ENCODE results near the gene OCA2. TPM values are rescaled to one million over a fixed set of nuclear protein-coding genes. Genes with fewer than 3 reads are reported as not detected.

OCA2 gene
- total RNA-seq, 1 donor from 2014 or later = 0.79 TPM

DNA sequence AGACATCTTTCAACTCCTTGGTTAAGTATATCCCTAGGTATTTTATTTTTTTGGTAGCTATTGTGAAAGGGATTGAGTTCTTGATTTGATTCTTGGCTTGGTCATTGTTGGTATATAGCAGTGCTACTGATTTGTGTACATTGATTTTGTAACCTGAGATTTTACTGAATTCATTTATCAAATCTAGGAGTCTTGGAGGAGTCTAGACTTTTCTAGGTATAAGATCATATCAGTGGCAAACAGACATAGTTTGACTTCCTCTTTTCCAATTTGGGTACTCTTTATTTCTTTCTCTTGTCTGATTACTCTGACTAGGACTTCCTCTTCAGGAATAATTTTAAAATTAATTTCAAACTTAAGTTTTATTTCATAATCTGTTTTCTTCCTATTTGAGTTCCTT, 125.2 kb downstream of the OCA2 start:
- no peak for TF ChIP-seq CTCF (IDR thresholded peaks at IDR 0.05; ENCODE audit: unreplicated experiment)
- Mint-ChIP-seq H3K27ac (no peak overlapping the region), H3K27me3 (no peaks in the 10 kb centered on the region), H3K4me1 (ENCODE audit: low read depth) (no peaks in the 10 kb centered on the region), H3K36me3 (ENCODE audit: insufficient read depth) (no peaks in the 10 kb centered on the region), H3K4me3 (ENCODE audit: low read depth) (no peak overlapping the region), H3K9me3 (ENCODE audit: low read depth) (peaks cover 14% of the 10 kb centered on the region)
- no peak for DNase-seq (ENCODE audit: low spot score, unreplicated experiment)

DNA sequence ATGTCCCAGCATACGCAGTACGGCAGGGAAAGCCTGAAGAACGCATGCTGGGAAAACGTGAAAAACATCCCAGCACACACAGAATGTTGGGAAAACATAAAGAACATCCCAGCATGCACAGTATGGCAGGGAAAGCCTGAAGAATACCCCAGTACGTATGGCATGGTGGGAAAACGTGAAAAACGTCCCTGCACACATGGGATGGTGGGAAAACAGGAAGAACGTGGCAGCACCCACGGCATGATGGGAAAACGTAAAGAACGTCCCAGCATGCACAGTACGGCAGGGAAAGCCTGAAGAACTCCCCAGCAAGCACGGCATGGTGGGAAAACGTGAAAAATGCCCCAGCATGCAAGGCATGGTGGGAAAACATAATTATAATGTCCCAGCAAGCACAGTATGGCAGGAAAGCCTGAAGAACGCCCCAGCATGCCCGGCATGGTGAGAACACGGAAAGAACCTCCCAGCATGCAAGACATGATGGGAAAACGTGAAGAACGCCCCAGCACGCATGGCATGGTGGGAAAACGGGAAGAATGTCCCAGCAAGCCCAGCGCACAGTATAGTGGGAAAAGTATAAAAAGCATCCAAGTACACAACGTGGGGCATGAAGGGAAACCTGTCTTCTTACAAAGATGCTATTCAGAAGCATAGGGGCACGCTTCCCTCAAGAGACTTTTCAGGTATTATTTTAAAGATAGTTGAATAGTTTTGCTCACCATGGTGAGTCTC, 128.3 kb downstream of the OCA2 start:
- no peaks in the 10 kb centered on the region for H3K36me3 Mint-ChIP-seq (ENCODE audit: insufficient read depth)
- no peaks in the 10 kb centered on the region for H3K27me3 Mint-ChIP-seq
- no peak for DNase-seq (ENCODE audit: low spot score, unreplicated experiment)
- no peak for TF ChIP-seq CTCF (IDR thresholded peaks at IDR 0.05; ENCODE audit: unreplicated experiment)
- peaks cover 11% of the 10 kb centered on the region for H3K9me3 Mint-ChIP-seq (ENCODE audit: low read depth)
- no peak overlapping the region for H3K4me3 Mint-ChIP-seq (ENCODE audit: low read depth)
- H3K4me1 Mint-ChIP-seq (ENCODE audit: low read depth) = no peaks in the 10 kb centered on the region
- H3K27ac Mint-ChIP-seq = no peak overlapping the region

DNA sequence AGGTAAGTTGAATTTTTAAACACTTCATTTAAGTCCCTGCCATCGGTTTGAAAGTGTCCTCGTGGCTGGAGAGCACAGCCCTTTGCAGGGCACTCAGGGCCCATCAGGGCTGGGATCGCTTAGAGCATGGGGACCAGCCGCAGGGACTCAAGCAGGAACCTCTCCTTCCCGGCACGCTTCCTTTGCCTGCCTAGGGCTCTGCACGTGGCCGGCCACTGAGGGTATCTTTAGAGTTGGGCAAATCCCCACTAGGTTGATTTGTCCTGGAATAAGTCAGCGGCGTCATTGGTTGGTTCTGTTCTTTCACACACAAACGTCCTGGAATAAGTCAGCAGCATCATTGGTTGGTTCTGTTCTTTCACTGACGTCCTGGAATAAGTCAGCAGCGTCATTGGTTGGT, 131.6 kb downstream of the OCA2 start:
- no peaks in the 10 kb centered on the region for H3K27me3 Mint-ChIP-seq
- DNase-seq (ENCODE audit: low spot score, unreplicated experiment) = no peak
- no peaks in the 10 kb centered on the region for H3K4me1 Mint-ChIP-seq (ENCODE audit: low read depth)
- H3K36me3 Mint-ChIP-seq (ENCODE audit: insufficient read depth) = no peaks in the 10 kb centered on the region
- TF ChIP-seq CTCF (IDR thresholded peaks at IDR 0.05; ENCODE audit: unreplicated experiment) = no peak
- peaks cover 6% of the 10 kb centered on the region for H3K9me3 Mint-ChIP-seq (ENCODE audit: low read depth)
- no peak overlapping the region for H3K27ac Mint-ChIP-seq
- H3K4me3 Mint-ChIP-seq (ENCODE audit: low read depth) = no peak overlapping the region

DNA sequence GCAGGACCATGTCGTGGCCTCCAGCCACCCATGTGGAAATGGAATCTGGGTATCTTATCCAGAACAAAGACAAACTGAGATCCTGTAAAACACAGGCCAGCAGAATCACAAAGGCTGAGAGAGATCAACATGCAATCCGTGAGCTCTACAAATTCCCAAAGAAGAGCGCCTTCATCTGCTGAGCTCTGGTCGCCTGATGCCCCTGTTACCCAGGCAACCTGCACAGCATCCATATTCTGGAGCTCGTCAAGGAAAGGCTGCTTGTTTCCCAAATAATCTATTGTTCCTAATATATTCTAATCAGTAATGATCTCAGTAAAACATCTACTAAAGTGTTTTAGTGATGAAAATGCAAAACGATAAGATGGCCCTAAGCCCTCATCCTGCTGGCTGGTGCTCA, 133.6 kb downstream of the OCA2 start:
- no peaks in the 10 kb centered on the region for H3K9me3 Mint-ChIP-seq (ENCODE audit: low read depth)
- H3K27ac Mint-ChIP-seq = no peak overlapping the region
- no peaks in the 10 kb centered on the region for H3K36me3 Mint-ChIP-seq (ENCODE audit: insufficient read depth)
- no peak for TF ChIP-seq CTCF (IDR thresholded peaks at IDR 0.05; ENCODE audit: unreplicated experiment)
- no peak for DNase-seq (ENCODE audit: low spot score, unreplicated experiment)
- H3K27me3 Mint-ChIP-seq = no peaks in the 10 kb centered on the region
- no peak overlapping the region for H3K4me3 Mint-ChIP-seq (ENCODE audit: low read depth)
- no peaks in the 10 kb centered on the region for H3K4me1 Mint-ChIP-seq (ENCODE audit: low read depth)

GRCh38 chr15:27961801-27962200, 137.3 kb downstream of the OCA2 start:
- no peak for TF ChIP-seq CTCF (IDR thresholded peaks at IDR 0.05; ENCODE audit: unreplicated experiment)
- H3K4me3 Mint-ChIP-seq (ENCODE audit: low read depth) = no peak overlapping the region
- no peaks in the 10 kb centered on the region for H3K4me1 Mint-ChIP-seq (ENCODE audit: low read depth)
- DNase-seq (ENCODE audit: low spot score, unreplicated experiment) = no peak
- H3K9me3 Mint-ChIP-seq (ENCODE audit: low read depth) = no peaks in the 10 kb centered on the region
- H3K27me3 Mint-ChIP-seq = no peaks in the 10 kb centered on the region
- H3K36me3 Mint-ChIP-seq (ENCODE audit: insufficient read depth) = no peaks in the 10 kb centered on the region
- no peak overlapping the region for H3K27ac Mint-ChIP-seq
